H1 (cell line): ENCODE data around the gene UBE2A. TPM values are rescaled to one million over a fixed set of nuclear protein-coding genes. Genes with fewer than 3 reads are reported as not detected.

ENCODE experiments used
- CTCF ChIA-PET: fragments of 300-600 bp; sonication (Branson Sonifier 250); formaldehyde crosslinking; loops from one replicate; lab custom pipeline; 2021; ENCODE audit not compliant: partially characterized antibody; lab: Charles Lee
- POLR2A ChIA-PET: fragments of 300-600 bp; sonication (Branson Sonifier 250); formaldehyde crosslinking; loops from one replicate; lab custom pipeline; 2021; ENCODE audit warnings: inconsistent platforms; ENCODE audit not compliant: partially characterized antibody; lab: Charles Lee
- DNase-seq, 2 experiments: peaks; one replicate each; pipeline versions ENCODE4 v3.0.0 to v3.0.0-alpha.2; 2010 to 2022; ENCODE audit warnings: low spot score in 2 of 2, low read depth in 1 of 2, mixed read lengths in 1 of 2
- FAIRE-seq: peaks from 2 replicates; lab custom pipeline; 2011; peaks lifted over from hg19 to GRCh38; lab: Jason Lieb, UNC
- H2AFZ ChIP-seq: 2 replicates; pipeline ENCODE4 v1.8.1; 2012; ENCODE audit warnings: low read length, inconsistent platforms
- H2AK5ac ChIP-seq: 2 replicates; pipeline ENCODE4 v1.6.1; 2013; ENCODE audit warnings: low read depth, low read length
- H2BK120ac ChIP-seq: replicated peaks from 2 replicates; pipeline ENCODE3; 2013; ENCODE audit warnings: low read depth, low read length, inconsistent platforms
- H2BK12ac ChIP-seq: 2 replicates; pipeline ENCODE4 v1.6.1; 2013; ENCODE audit warnings: low read depth, low read length
- H2BK15ac ChIP-seq: 2 replicates; pipeline ENCODE4 v1.6.1; 2013; ENCODE audit warnings: low read length
- H2BK20ac ChIP-seq: 2 replicates; pipeline ENCODE4 v1.6.1; 2013; ENCODE audit warnings: low read length
- H2BK5ac ChIP-seq: 2 replicates; pipeline ENCODE4 v1.6.1; 2013; ENCODE audit warnings: low read depth, low read length
- H3K14ac ChIP-seq: 2 replicates; pipeline ENCODE4 v1.6.1; 2013; ENCODE audit warnings: inconsistent platforms; ENCODE audit not compliant: insufficient read length
- H3K18ac ChIP-seq: 2 replicates; pipeline ENCODE4 v1.6.1; 2013; ENCODE audit warnings: low read length; ENCODE audit errors: extremely low read depth
- H3K23ac ChIP-seq: 2 replicates; pipeline ENCODE4 v1.6.1; 2013; ENCODE audit warnings: inconsistent platforms; ENCODE audit not compliant: insufficient read length
- H3K23me2 ChIP-seq: 2 replicates; pipeline ENCODE4 v1.6.1; 2013; ENCODE audit warnings: low read depth, low read length
- H3K27ac ChIP-seq: 2 replicates; pipeline ENCODE4 v1.6.1; 2011; ENCODE audit warnings: low read depth, low read length, inconsistent platforms
- H3K27me3 ChIP-seq, 4 experiments: replicated peaks in 1 of 4; 1 replicate in 1 of 4; 2 replicates in 3 of 4; pipeline versions ENCODE4 v1.6.1 to v1.8.1; 2011 to 2013; ENCODE audit warnings: low read length in 3 of 4, mild to moderate bottlenecking in 3 of 4, inconsistent platforms in 2 of 4, mixed read lengths in 2 of 4, moderate library complexity in 1 of 4; ENCODE audit not compliant: control insufficient read depth in 3 of 4, insufficient read depth in 3 of 4; ENCODE audit errors: extremely low read depth in 1 of 4
- H3K36me3 ChIP-seq, 4 experiments: 2 replicates each; pipeline versions ENCODE4 v1.6.1 to v1.8.1; 2011 to 2013; ENCODE audit warnings: mild to moderate bottlenecking in 4 of 4, low read length in 3 of 4, moderate library complexity in 2 of 4, control low read depth in 1 of 4, inconsistent platforms in 1 of 4; ENCODE audit not compliant: insufficient read depth in 4 of 4, control insufficient read depth in 2 of 4
- H3K4ac ChIP-seq: replicated peaks from 2 replicates; pipeline ENCODE3; 2013; ENCODE audit warnings: low read length, low read depth, mixed read lengths, inconsistent platforms; ENCODE audit not compliant: insufficient read length
- H3K4me1 ChIP-seq, 4 experiments: replicated peaks in 1 of 4; 1 replicate in 1 of 4; 2 replicates in 3 of 4; pipeline versions ENCODE4 v1.6.1 to v1.8.1; 2011 to 2013; ENCODE audit warnings: low read length in 3 of 4, inconsistent platforms in 2 of 4, mixed read lengths in 1 of 4; ENCODE audit not compliant: insufficient read depth in 4 of 4, control insufficient read depth in 3 of 4
- H3K4me2 ChIP-seq, 2 experiments: 2 replicates each; pipeline versions ENCODE4 v1.6.1 to v1.8.1; 2011 to 2013; ENCODE audit warnings: low read depth in 2 of 2, low read length in 2 of 2, control low read depth in 1 of 2, inconsistent platforms in 1 of 2, mild to moderate bottlenecking in 1 of 2; ENCODE audit not compliant: insufficient read depth in 1 of 2
- H3K4me3 ChIP-seq, 4 experiments: fragments of 200-600, 300-600 bp in 1 of 4; sonication (generic), shearing (Covaris generic), sonication (Bioruptor Twin) in 1 of 4; 2 replicates each; pipeline versions ENCODE4 v1.5.1 to v1.8.1; 2011 to 2016; ENCODE audit warnings: low read length in 4 of 4, low read depth in 3 of 4, control low read depth in 2 of 4, inconsistent platforms in 2 of 4, mild to moderate bottlenecking in 2 of 4, mixed read lengths in 1 of 4, moderate library complexity in 1 of 4; ENCODE audit not compliant: insufficient read depth in 2 of 4; ENCODE audit errors: extremely low read depth in 1 of 4
- H3K56ac ChIP-seq: replicated peaks from 2 replicates; pipeline ENCODE3; 2013; ENCODE audit warnings: low read depth, mild to moderate bottlenecking, mixed read lengths, low read length, inconsistent platforms; ENCODE audit not compliant: insufficient read length
- H3K79me1 ChIP-seq: 2 replicates; pipeline ENCODE4 v1.6.1; 2013; ENCODE audit warnings: low read depth, low read length, control low read depth
- H3K79me2 ChIP-seq, 2 experiments: 2 replicates each; pipeline versions ENCODE4 v1.6.1 to v1.8.1; 2012 to 2013; ENCODE audit warnings: low read length in 2 of 2, mild to moderate bottlenecking in 2 of 2, inconsistent platforms in 1 of 2; ENCODE audit not compliant: insufficient read depth in 2 of 2, control insufficient read depth in 1 of 2
- H3K9ac ChIP-seq, 4 experiments: replicated peaks in 1 of 4; 1 replicate in 1 of 4; 2 replicates in 3 of 4; pipeline versions ENCODE4 v1.6.1 to v1.8.1; 2011 to 2013; ENCODE audit warnings: low read depth in 3 of 4, low read length in 3 of 4, control low read depth in 2 of 4, mild to moderate bottlenecking in 2 of 4, moderate library complexity in 2 of 4, inconsistent platforms in 1 of 4; ENCODE audit errors: extremely low read depth in 1 of 4
- H3K9me3 ChIP-seq, 2 experiments: 2 replicates each; pipeline versions ENCODE4 v1.6.1 to v1.8.1; 2012 to 2013; ENCODE audit warnings: mild to moderate bottlenecking in 2 of 2, moderate library complexity in 2 of 2, control low read depth in 1 of 2, inconsistent platforms in 1 of 2, low read depth in 1 of 2, low read length in 1 of 2, mixed read lengths in 1 of 2; ENCODE audit not compliant: insufficient read depth in 2 of 2
- H4K20me1 ChIP-seq, 2 experiments: replicated peaks in 1 of 2; 2 replicates each; pipeline versions ENCODE3 to v1.8.1; 2011 to 2013; ENCODE audit warnings: inconsistent platforms in 2 of 2, low read length in 2 of 2, mild to moderate bottlenecking in 1 of 2; ENCODE audit not compliant: insufficient read depth in 2 of 2, control insufficient read depth in 1 of 2
- H4K5ac ChIP-seq: 2 replicates; pipeline ENCODE4 v1.6.1; 2013; ENCODE audit warnings: low read length, low read depth, mixed read lengths, inconsistent platforms; ENCODE audit not compliant: insufficient read length
- H4K8ac ChIP-seq: 2 replicates; pipeline ENCODE4 v1.8.0; 2013; ENCODE audit warnings: mild to moderate bottlenecking, moderate library complexity, low read length, inconsistent platforms; ENCODE audit not compliant: insufficient read depth; ENCODE audit errors: extremely low read depth
- H4K91ac ChIP-seq: replicated peaks from 2 replicates; pipeline ENCODE3; 2013; ENCODE audit warnings: low read length, mixed read lengths, inconsistent platforms; ENCODE audit not compliant: insufficient read length
- BRCA1 ChIP-seq: IDR thresholded peaks from 2 replicates; pipeline ENCODE4 v1.6.1; 2012; ENCODE audit warnings: low read depth, low read length, improper control_type of control experiment
- CBX8 ChIP-seq: fragments of 300-800, 300-1000 bp; sonication (generic); IDR thresholded peaks from 2 replicates; pipeline ENCODE4 v1.7.1; 2016; ENCODE audit warnings: low read depth, low read length, borderline replicate concordance
- CHD2 ChIP-seq: IDR thresholded peaks from 2 replicates; pipeline ENCODE4 v1.6.1; 2012; ENCODE audit warnings: low read length, improper control_type of control experiment
- CTBP2 ChIP-seq: IDR thresholded peaks from 2 replicates; pipeline ENCODE4 v1.7.0; 2011; ENCODE audit warnings: borderline replicate concordance, mild to moderate bottlenecking, moderate library complexity, mixed read lengths, low read length; ENCODE audit not compliant: insufficient read depth, insufficient read length
- EGR1 ChIP-seq: IDR thresholded peaks from 2 replicates; pipeline ENCODE4 v1.6.1; 2011; ENCODE audit warnings: low read depth, low read length, borderline replicate concordance
- HDAC2 ChIP-seq, 2 experiments: fragments of 300-600 bp in 1 of 2; sonication (generic) in 1 of 2; IDR thresholded peaks; 2 replicates each; pipeline ENCODE4 v1.6.1; 2011 to 2012; ENCODE audit warnings: low read depth in 2 of 2, low read length in 2 of 2, mild to moderate bottlenecking in 2 of 2, moderate library complexity in 2 of 2, borderline replicate concordance in 1 of 2, inconsistent platforms in 1 of 2
- JUN ChIP-seq: IDR thresholded peaks from 2 replicates; pipeline ENCODE4 v1.6.1; 2011; ENCODE audit warnings: low read depth, mild to moderate bottlenecking, improper control_type of control experiment, low read length
- KDM5A ChIP-seq: fragments of 200-600 bp; IDR thresholded peaks from 2 replicates; pipeline ENCODE4 v1.7.1; 2012; ENCODE audit warnings: mild to moderate bottlenecking, low read length, inconsistent platforms, mixed read lengths
- MAFK ChIP-seq: IDR thresholded peaks from 2 replicates; pipeline ENCODE4 v1.6.1; 2012; ENCODE audit warnings: low read depth, mild to moderate bottlenecking, improper control_type of control experiment, low read length
- POLR2A ChIP-seq, 2 experiments: IDR thresholded peaks; 1 replicate in 1 of 2; 2 replicates in 1 of 2; pipeline ENCODE4 v1.6.1; 2011; ENCODE audit warnings: low read depth in 2 of 2, low read length in 2 of 2, mild to moderate bottlenecking in 2 of 2; ENCODE audit errors: control extremely low read depth in 1 of 2
- SP1 ChIP-seq: IDR thresholded peaks from 2 replicates; pipeline ENCODE4 v1.6.1; 2011; ENCODE audit warnings: low read depth, low read length
- SP2 ChIP-seq: IDR thresholded peaks from 2 replicates; pipeline ENCODE4 v1.6.1; 2012; ENCODE audit warnings: mild to moderate bottlenecking, low read length, inconsistent platforms
- SUZ12 ChIP-seq: fragments of 200-600 bp; sonication (generic); IDR thresholded peaks from 2 replicates; pipeline ENCODE4 v1.6.1; 2012; ENCODE audit warnings: mild to moderate bottlenecking, inconsistent platforms, low read length, moderate library complexity, mixed read lengths
- YY1 ChIP-seq: IDR thresholded peaks from 2 replicates; pipeline ENCODE4 v1.6.1; 2011; ENCODE audit warnings: low read depth, mild to moderate bottlenecking, low read length
- WGBS, 2 experiments: shearing (Covaris generic) in 1 of 2; methylation state at CpG; one replicate each; pipeline versions ENCODE4 v1.1.6 to v1.1.7; 2013 to 2015; ENCODE audit warnings: low lambda C conversion rate in 2 of 2, mixed read lengths in 2 of 2, inconsistent platforms in 1 of 2, low coverage in 1 of 2, missing lambda C conversion rate in 1 of 2; ENCODE audit not compliant: insufficient replicate concordance in 2 of 2, insufficient coverage in 1 of 2, insufficient read length in 1 of 2; ENCODE audit errors: extremely low coverage in 1 of 2, missing lambda C conversion rate in 1 of 2; 5-methylcytosine and 5-hydroxymethylcytosine counted together
- polyA plus RNA-seq, 7 experiments: library from polyadenylated mRNA; depleted of rRNA in 3 of 7; stranded (reverse) in 5 of 7; unstranded in 2 of 7; fragments of >200 nt in 5 of 7; fragments of 200-250 nt in 2 of 7; gene quantifications; 1 replicate in 5 of 7; 2 replicates in 1 of 7; 4 replicates in 1 of 7; pipeline versions ENCODE4 v1.2.1 to v1.2.3, GENCODE V29; 2011 to 2013; ENCODE audit warnings: missing spikeins in 2 of 7, mixed read lengths in 2 of 7
- total RNA-seq: library from RNA; stranded (reverse); fragmentation: NEBNext Ultra II Directional; extraction: Animal tissue kit (Norgen Biotek cat#: 25700); gene quantifications from 2 replicates; pipeline ENCODE4 v1.2.1, GENCODE V29; 2021

Gene UBE2A
- total and polyA plus RNA-seq, 2 of the 8 experiments (the other 6 are each of a cell fraction or from before 2014, with no cell fraction given): 24.8 to 43.9 TPM

DNA sequence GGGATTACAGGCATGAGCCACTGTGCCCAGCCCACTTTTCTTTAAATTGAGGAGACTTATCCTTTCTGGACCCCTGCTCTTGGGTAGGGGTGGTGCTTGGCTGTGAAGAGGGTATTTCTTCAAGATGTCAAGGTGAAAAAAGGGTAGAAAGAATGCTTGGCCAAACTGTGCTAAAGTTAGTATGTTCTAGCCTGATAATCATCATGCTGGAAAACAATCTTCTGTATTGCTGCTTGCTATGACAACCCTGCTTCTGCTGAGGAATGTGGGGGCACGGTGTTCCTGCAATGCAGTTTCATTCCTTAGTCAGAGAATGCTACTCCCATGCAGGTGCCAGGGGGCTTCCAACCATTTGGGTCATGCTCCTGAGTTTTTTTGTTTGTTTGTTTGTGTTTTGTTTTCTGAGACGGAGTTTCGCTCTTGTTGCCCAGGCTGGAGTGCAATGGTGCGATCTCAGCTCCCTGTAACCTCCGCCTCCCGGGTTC lies 4.0 kb upstream of the UBE2A start:
- no peak overlapping the region for H2AFZ ChIP-seq
- H3K36me3 ChIP-seq: peaks cover 0 to under 1% (median 0%) of the 10 kb centered on the region in 4 experiments; a peak in 1 of 8 replicates
- H4K91ac ChIP-seq: no peak overlapping the region
- no peak for FAIRE-seq
- 84% methylated on average over 6 of the region's 6 CpGs; no CpG with 5 or more reads in 1 of the 2 experiments for WGBS, 2 experiments
- H3K9ac ChIP-seq: no peak overlapping the region
- no peak overlapping the region for H2BK20ac ChIP-seq
- no peak overlapping the region for H3K4ac ChIP-seq
- peaks cover 0 to 3% of the 10 kb centered on the region in 2 experiments; a peak in 2 of 4 replicates for H3K79me2 ChIP-seq
- H3K79me1 ChIP-seq: no peaks in the 10 kb centered on the region
- H3K4me3 ChIP-seq: no peak overlapping the region
- ChIA-PET CTCF (no interaction called here), POLR2A (no interaction called here)
- H3K14ac ChIP-seq: no peak overlapping the region
- no peaks in the 10 kb centered on the region for H3K9me3 ChIP-seq
- H4K5ac ChIP-seq: no peak overlapping the region
- H3K27ac ChIP-seq: no peak overlapping the region
- 0 out of 7 replicates have a peak, but pooled peaks cover 0 to under 1% (median 0%) of the 10 kb centered on the region in 4 experiments for H3K4me1 ChIP-seq
- no peak for DNase-seq
- H3K56ac ChIP-seq: no peak overlapping the region
- H3K4me2 ChIP-seq: no peak overlapping the region
- H2BK120ac ChIP-seq: no peak overlapping the region
- H3K23ac ChIP-seq: no peak overlapping the region
- H4K20me1 ChIP-seq: no peaks in the 10 kb centered on the region
- TF ChIP-seq CBX8: no peak
- TF ChIP-seq JUN: no peak
- no peak for TF ChIP-seq SUZ12
- no peak for TF ChIP-seq CTBP2
- TF ChIP-seq SP1: no peak
- no peak for TF ChIP-seq SP2
- no peak for TF ChIP-seq KDM5A
- TF ChIP-seq EGR1: no peak
- TF ChIP-seq MAFK: no peak
- no peak for TF ChIP-seq CHD2
- TF ChIP-seq POLR2A (IDR thresholded peaks at IDR 0.05; ENCODE audit: control extremely low read depth in 1 of 2, low read depth in 2 of 2, low read length in 2 of 2): no peak
- no peak for TF ChIP-seq YY1
- no peak for TF ChIP-seq BRCA1
- no peak for TF ChIP-seq HDAC2 (IDR thresholded peaks at IDR 0.05; ENCODE audit: borderline replicate concordance in 1 of 2, low read depth in 2 of 2, low read length in 2 of 2)
- H3K23me2 ChIP-seq: peaks cover 2% of the 10 kb centered on the region; the same call in 1 of the 2 replicates
- H2BK12ac ChIP-seq: no peak overlapping the region
- H3K18ac ChIP-seq: no peak overlapping the region
- H3K27me3 ChIP-seq: no peaks in the 10 kb centered on the region
- no peak overlapping the region for H2AK5ac ChIP-seq
- H4K8ac ChIP-seq: no peak overlapping the region
- H2BK5ac ChIP-seq: no peak overlapping the region
- H2BK15ac ChIP-seq: no peak overlapping the region
